Femur (tissue), 1 donor: ENCODE results near the gene NPBWR2.
"Not testable (repeated sequence)": the region's sequence is repeated elsewhere in the genome, so short reads cannot be mapped to it uniquely, and the experiment has no call there.

ENCODE experiments used
- DNase-seq: peaks from one replicate; pipeline ENCODE4 v3.0.0-alpha.2; 2017

NPBWR2 gene

DNA sequence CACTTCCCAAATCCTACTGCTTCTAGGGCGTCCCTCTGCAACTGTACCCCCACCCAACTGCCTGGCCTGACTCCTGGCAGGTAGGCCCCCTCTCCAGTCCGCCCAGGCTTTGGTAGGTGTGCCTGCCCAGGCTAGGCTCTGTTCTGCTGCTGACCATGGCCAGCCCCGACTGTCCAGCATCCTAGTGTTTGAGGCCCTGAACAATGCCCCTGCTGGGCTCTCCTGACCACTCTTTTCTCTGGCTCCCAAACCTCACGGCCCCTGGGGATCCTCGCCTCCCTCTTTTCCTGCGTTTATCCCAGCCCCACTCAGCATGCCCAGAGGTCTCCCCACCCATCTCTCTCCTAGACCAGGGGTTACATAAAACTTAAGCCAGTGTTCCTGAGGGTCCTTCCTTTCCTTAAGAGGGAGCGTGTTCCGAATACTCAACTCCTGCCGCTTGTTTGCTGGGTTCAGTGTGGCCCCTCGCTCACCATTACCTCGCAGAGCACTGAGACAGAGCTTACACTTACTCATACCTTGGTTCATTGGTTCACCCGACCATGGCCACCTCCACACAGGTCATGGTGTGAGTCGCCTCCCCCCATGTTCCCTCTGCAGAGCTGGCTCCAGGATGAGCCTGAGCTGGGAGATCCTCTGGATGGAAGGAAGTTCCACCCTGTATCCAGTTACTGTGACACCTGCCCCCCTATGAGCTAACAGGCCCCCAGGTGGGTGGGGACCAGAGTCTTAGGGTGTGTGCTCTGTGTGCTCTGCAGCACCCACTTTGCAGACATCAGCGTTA lies 35.8 kb upstream of the NPBWR2 start:
- DNase-seq = no peak

- no peak for DNase-seq
Observed at GRCh38 chr20:64142590-64142989, 35.2 kb upstream of the NPBWR2 start.

DNA sequence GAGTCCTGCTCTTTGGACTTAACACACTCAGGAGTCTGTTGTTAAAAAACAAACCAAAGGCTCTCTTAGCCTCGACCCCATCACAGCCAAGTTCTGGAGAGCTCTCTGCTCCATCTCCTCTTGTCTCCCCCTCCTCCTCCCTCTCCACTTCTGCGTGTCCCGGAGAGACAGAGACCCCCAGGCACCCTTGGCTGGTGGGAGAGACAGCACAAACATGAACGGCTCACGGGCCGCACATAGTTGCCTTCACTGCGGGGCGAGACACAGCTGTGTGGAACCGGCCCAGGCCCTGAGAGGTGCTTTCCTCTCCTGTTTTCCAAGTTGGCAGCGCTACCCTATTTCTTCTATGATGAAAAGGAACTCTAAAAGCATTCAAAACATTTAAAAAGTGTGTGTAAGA lies 33.6 kb upstream of the NPBWR2 start:
- DNase-seq = no peak

DNA sequence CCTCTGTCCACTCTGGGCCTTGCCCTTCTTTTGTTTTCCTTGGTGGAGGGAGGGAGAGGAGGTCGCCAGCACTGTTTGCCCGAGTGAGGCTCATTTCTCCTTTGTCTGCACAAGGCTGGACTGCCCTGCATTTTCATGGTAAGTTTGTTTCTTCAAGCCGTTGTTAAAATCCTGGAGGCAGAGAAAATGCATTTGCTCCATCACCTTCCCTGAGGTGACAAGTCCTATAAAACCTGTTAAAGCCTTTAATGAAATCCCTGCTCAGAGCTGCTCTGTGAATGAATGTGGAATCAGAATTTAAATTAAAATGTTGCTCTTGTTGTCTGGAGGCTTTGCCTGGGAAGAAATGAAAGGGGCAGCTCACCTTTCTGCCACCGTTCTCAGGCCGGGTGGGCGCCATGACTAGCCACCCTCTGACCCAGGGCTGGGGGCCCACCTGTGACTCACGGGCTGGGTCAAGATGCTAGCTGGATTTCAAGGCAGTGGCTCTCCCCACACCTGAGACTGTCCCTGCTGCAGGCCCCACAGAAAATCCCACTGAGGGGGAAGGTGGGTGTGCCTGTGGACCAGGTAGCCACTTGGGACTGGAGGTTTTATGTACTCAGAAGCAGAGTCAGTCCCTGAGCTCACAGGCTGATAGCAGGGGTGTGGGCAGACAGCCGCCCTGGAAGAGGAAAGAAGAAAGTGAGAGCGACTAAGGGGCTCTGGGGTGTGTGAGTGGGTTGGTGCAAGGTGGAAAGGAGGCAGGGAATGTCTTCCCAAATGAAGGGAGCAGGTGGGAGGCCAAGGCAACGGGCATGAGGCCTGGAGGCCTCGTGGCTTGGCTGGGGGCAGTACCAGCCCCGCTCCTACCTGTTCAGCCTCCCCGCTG lies 32.9 kb upstream of the NPBWR2 start:
- no peak for DNase-seq

GRCh38 chr20:64139199-64140060 lies 32.1 kb upstream of the NPBWR2 start:
- no peak for DNase-seq

DNA sequence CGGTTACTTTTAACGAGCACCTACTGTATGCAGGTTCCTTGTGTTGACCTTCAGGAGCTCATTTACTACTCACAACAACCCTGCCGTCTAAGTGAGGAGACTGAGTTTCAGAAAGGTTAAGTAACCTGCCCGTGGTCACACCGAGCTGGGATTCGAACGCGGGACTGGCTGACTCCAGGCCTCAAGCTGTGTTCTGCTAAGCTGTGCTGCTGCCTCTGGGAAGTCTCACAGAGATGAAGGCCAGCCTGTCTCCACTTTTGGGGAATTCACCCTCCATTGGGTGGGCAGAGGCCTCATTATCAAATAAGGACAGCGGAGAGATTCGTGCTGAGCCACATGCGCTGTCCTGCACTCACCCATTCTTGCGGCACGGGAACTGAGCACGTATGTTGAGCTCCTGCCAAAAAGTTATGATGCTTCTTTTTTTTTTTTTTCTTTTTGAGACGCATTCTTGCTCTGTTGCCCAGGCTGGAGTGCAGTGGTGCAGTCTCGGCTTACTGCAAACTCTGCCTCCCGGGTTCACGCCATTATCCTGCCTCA lies 31.0 kb upstream of the NPBWR2 start:
- DNase-seq = no peak

DNA sequence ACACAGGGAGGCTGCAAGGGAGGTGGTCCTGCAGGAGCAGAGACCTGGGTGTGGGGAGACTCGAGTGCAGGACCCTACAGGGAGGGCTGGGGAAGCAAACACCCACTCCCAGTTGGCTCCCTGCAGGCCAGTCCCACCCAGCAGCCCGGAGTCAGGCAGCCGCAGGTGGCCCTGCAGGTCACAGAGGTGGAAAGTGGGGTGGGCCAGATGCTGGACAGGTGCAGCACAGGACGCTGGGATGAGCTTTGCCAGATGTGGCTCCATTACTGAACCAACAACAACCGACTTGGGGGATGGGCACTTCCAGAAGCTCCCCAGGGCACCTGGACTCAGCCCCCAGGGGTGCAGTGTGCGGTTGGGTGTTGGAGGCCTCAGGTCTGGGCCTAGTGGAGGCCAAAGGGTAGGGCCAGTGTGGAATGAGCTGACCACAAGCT lies 30.2 kb upstream of the NPBWR2 start:
- no peak for DNase-seq

GRCh38 chr20:64136004-64136710 lies 28.8 kb upstream of the NPBWR2 start:
- no peak for DNase-seq

DNA sequence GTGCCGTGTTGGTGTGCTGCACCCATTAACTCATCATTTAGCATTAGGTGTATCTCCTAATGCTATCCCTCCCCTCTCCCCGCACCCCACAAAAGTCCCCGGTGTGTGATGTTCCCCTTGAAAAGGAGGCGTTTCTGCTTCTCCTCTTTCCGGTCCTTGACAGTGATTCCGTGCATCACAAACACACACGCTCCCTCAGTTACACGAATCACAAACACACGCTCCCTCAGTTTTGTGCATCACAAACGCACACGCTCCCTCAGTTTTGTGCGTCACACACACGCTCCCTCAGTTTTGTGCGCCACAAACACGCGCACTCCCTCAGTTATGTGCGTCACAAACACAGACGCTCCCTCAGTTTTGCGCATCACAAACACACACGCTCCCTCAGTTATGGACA lies 27.4 kb upstream of the NPBWR2 start:
- DNase-seq = not testable (repeated sequence)

GRCh38 chr20:64133951-64134407 lies 26.6 kb upstream of the NPBWR2 start:
- DNase-seq = no peak

- no peak for DNase-seq
Observed at GRCh38 chr20:64131406-64131805, 24.0 kb upstream of the NPBWR2 start.

DNA sequence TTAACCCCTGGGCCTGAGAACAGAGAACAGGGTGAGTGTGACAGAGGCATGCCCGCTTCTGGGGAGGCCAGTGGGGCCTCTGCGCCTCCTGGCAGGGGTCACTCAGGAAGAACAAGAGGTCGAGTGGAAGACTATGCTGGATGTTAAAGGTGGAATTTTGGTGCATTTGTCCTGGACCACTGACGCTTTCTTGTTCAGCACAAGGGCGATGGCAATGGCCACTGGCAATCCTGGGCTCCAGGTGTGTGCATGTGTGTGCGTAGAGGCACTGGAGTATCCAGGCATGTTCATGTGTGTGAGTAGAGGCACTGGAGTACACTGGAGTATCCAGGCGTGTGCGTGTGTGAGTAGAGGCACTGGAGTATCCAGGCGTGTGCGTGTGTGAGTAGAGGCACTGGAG lies 23.5 kb upstream of the NPBWR2 start:
- DNase-seq = no peak

GRCh38 chr20:64130271-64130670 lies 22.9 kb upstream of the NPBWR2 start:
- no peak for DNase-seq

GRCh38 chr20:64129146-64129782 lies 21.9 kb upstream of the NPBWR2 start:
- no peak for DNase-seq

- not testable (repeated sequence) for DNase-seq
Observed at GRCh38 chr20:64123517-64123916, 16.2 kb upstream of the NPBWR2 start.

DNA sequence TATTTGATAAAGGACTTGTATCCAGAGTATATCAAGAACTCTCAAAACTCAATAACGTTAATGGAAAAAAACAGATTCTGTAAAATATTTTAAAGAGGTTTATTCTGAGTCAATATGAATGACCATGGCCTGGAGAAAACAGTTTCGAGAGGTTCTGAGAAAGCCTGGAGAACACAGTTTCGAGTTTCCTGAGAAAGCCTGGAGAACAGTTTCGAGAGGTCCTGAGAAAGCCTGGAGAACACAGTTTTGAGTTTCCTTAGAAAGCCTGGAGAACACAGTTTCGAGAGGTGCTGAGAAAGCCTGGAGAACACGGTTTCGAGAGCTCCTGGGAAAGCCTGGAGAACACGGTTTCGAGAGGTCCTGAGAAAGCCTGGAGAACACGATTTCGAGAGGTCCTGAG lies 15.6 kb upstream of the NPBWR2 start:
- DNase-seq = not testable (repeated sequence)

DNA sequence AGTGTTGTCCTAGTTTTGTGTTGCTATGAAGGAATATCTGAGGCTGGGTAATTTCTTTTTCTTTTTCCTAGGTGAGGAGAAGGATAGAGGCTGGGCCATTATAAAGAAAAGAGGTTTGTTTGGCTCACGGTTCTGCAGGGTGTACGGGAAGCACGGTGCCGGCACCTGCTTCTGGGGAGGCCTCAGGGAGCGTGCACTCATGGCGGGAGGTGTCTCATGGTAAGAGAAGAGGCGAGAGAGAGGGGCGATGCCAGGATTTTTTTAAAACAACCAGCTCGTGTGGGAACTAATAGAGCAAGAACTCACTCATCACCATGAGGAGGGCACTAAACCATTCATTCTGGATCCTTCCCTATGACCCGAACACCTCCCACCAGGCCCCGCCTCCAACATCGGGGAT lies 14.2 kb upstream of the NPBWR2 start:
- DNase-seq = no peak

GRCh38 chr20:64119681-64120341 lies 12.4 kb upstream of the NPBWR2 start:
- DNase-seq = no peak

GRCh38 chr20:64119301-64119680 lies 11.9 kb upstream of the NPBWR2 start:
- DNase-seq = no peak

GRCh38 chr20:64117432-64117777 lies 10.0 kb upstream of the NPBWR2 start:
- DNase-seq = not testable (repeated sequence)
